Measurements from ENCODE around the gene PPP1R9B.

PPP1R9B gene, protein sequence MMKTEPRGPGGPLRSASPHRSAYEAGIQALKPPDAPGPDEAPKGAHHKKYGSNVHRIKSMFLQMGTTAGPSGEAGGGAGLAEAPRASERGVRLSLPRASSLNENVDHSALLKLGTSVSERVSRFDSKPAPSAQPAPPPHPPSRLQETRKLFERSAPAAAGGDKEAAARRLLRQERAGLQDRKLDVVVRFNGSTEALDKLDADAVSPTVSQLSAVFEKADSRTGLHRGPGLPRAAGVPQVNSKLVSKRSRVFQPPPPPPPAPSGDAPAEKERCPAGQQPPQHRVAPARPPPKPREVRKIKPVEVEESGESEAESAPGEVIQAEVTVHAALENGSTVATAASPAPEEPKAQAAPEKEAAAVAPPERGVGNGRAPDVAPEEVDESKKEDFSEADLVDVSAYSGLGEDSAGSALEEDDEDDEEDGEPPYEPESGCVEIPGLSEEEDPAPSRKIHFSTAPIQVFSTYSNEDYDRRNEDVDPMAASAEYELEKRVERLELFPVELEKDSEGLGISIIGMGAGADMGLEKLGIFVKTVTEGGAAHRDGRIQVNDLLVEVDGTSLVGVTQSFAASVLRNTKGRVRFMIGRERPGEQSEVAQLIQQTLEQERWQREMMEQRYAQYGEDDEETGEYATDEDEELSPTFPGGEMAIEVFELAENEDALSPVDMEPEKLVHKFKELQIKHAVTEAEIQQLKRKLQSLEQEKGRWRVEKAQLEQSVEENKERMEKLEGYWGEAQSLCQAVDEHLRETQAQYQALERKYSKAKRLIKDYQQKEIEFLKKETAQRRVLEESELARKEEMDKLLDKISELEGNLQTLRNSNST

DNA sequence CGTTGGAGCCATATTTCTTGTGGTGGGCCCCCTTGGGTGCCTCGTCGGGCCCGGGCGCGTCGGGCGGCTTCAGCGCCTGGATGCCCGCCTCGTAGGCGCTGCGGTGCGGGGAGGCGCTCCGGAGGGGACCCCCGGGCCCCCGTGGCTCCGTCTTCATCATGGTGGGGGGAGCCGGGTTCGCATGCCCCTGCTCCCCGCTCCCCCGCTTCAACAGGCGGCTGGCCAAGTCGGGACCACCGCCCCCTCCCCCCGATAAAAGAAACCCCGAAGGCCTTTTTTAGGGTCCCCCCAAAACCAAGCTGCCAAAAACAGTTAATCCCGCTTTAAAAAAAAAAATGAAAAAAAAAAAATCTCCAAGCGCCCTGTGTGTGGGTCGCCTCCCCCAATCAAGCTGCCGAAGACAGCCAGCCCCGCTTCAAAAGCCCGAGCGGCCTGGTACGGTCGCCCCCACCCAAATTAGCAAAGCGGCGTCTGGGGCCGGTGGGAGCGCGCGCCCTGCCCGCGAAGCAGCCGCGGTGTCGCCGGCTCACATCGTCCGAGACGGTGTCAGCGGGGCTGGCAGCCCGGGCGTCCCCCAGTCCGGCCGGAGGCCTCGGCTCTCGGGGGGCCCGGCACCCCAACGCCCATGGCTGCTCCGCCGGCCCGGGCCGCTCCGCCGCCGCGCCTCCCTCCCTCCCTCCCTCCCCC, at the start of gene PPP1R9B:
Gene PPP1R9B (minus strand): TSS at position 324 of the 687 bp plus-strand sequence. CDS start 164 bp downstream, at position 160.
- H3K27ac ChIP-seq = peak within 1 kb of the TSS; percentile 99
- peaks cover 43 to 54% of the 10 kb centered on the region in 2 experiments for H3K4me1 ChIP-seq (ENCODE audit: control insufficient read depth in 1 of 2, insufficient read depth in 1 of 2, low read depth in 1 of 2, low read length in 1 of 2)
- peaks cover 11% of the 10 kb centered on the region for H3K36me3 ChIP-seq
- no peaks in the 10 kb centered on the region for H3K9me3 ChIP-seq
- TF ChIP-seq, protein P1, sequence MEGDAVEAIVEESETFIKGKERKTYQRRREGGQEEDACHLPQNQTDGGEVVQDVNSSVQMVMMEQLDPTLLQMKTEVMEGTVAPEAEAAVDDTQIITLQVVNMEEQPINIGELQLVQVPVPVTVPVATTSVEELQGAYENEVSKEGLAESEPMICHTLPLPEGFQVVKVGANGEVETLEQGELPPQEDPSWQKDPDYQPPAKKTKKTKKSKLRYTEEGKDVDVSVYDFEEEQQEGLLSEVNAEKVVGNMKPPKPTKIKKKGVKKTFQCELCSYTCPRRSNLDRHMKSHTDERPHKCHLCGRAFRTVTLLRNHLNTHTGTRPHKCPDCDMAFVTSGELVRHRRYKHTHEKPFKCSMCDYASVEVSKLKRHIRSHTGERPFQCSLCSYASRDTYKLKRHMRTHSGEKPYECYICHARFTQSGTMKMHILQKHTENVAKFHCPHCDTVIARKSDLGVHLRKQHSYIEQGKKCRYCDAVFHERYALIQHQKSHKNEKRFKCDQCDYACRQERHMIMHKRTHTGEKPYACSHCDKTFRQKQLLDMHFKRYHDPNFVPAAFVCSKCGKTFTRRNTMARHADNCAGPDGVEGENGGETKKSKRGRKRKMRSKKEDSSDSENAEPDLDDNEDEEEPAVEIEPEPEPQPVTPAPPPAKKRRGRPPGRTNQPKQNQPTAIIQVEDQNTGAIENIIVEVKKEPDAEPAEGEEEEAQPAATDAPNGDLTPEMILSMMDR (IDR thresholded peaks at IDR 0.05) = no peak
- H3K27me3 ChIP-seq = no peaks in the 10 kb centered on the region
- peak within 1 kb of the TSS; percentile 97 to 98 for H3K4me3 ChIP-seq (ENCODE audit: low read depth in 1 of 2, low read length in 1 of 2)

DNA sequence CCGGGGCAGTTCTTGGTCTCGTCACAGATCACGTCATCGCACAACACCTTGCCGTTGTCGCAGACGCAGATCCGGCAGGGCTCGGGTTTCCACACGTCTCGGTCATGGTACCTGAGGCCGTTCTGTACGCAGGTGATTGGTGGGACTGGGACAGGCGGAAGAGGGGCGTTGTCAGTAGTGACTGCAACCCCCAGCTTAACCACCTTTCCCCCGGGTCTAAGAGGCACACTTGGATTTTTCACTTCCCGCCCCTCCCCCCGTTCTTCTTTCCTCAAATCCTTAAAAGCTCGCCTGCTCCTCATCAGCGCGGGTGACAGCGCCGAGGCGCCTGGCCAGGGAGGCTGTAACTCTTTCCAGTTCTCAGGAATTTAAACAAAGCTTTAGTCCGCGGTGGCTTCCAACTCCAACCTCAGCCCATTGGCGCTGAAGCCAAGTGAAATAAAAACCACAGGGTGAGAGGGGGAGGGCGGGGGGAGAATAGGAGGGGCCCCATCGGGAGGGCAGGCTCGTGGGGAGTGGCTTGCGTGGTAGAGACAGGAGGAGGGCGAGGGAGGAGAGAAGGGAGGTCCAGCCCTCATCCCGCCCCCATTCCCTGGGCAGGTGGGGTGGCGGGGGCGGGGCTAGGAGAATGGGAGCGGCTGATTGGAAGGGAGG, 49.5 kb upstream of the PPP1R9B start:
- Histone ChIP-seq H3K36me3 (no peaks in the 10 kb centered on the region), H3K9me3 (no peaks in the 10 kb centered on the region), H3K27me3 (peaks cover 64% of the 10 kb centered on the region), H3K4me3 (ENCODE audit: low read depth in 1 of 2, low read length in 1 of 2) (peak overlapping the region; percentile 56 to 71), H3K27ac (no peak overlapping the region), H3K4me1 (ENCODE audit: control insufficient read depth in 1 of 2, insufficient read depth in 1 of 2, low read depth in 1 of 2, low read length in 1 of 2) (peaks cover 17 to 22% of the 10 kb centered on the region in 2 experiments)
- TF ChIP-seq, protein P1 (IDR thresholded peaks at IDR 0.05) = no peak

DNA sequence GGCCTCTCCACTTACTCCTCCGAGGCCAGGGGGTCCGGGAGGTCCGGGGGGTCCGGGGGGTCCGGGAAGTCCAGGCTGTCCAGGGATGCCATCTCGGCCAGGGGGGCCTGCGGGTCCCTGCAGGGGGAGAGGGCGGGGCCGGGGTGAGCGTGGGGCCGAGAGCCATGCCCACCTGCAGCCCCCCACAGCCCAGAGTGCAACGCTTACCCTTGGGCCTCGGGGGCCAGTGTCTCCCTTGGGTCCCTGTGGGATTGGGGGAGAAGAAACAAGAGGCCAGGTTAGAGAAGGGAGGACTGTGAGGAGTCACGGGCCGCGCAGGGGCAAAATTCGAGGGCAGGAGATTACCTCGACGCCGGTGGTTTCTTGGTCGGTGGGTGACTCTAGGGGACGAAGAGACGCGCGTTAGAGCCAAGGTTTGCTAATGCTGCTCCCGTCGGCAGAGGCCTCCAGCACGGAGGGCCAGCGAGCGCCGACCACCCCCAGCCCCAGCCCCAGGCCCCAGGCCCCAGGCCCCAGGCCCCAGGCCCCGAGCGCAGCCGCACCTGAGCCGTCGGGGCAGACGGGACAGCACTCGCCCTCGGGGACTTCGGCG, 48.8 kb upstream of the PPP1R9B start:
- Histone ChIP-seq H3K36me3 (no peaks in the 10 kb centered on the region), H3K27me3 (peaks cover 58% of the 10 kb centered on the region), H3K4me1 (ENCODE audit: control insufficient read depth in 1 of 2, insufficient read depth in 1 of 2, low read depth in 1 of 2, low read length in 1 of 2) (peaks cover 17 to 22% of the 10 kb centered on the region in 2 experiments), H3K4me3 (ENCODE audit: low read depth in 1 of 2, low read length in 1 of 2) (peak overlapping the region; percentile 56 to 71), H3K27ac (no peak overlapping the region), H3K9me3 (no peaks in the 10 kb centered on the region)
- TF ChIP-seq, protein P1 (IDR thresholded peaks at IDR 0.05) = no peak

DNA sequence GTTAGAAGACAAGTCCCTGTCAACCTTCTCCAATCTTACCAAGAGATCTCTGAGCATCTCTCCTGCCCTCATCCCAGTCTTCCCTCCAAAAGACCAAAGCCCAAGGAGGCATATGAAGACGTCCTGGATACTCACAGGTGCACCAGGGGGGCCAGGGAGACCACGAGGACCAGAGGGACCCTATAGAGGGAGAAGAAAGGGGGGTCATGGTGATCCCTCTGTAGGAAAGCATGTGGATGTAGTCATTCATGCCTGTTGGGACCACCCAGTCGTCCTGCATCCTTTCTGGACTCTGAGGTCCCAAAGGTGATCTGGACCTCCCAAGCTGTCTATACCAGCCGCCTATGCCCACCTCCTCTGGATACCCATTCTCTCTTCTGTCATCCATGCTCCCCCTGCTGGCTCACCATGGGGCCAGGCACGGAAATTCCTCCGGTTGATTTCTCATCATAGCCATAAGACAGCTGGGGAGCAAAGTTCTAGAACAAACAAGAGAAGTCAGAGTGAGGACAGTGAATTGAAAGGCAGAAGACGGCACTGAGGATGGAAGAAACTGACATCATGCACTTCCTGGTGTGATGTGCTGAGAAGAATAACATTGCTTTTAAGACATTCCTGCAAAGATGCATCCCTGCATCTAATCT, 47.7 kb upstream of the PPP1R9B start:
- H3K9me3 ChIP-seq = no peaks in the 10 kb centered on the region
- no peak overlapping the region for H3K27ac ChIP-seq
- H3K4me1 ChIP-seq (ENCODE audit: control insufficient read depth in 1 of 2, insufficient read depth in 1 of 2, low read depth in 1 of 2, low read length in 1 of 2) = peaks cover 17 to 22% of the 10 kb centered on the region in 2 experiments
- no peaks in the 10 kb centered on the region for H3K36me3 ChIP-seq
- no peak overlapping the region for H3K4me3 ChIP-seq (ENCODE audit: low read depth in 1 of 2, low read length in 1 of 2)
- H3K27me3 ChIP-seq = peaks cover 47% of the 10 kb centered on the region
- TF ChIP-seq, protein P1 (IDR thresholded peaks at IDR 0.05) = peak; percentile 22

All from neutrophil (primary cell).